Measurements from ENCODE around the gene NCK1.
"Not testable (repeated sequence)": the region's sequence is repeated elsewhere in the genome, so short reads cannot be mapped to it uniquely, and the experiment has no call there.

NCK1 gene

GRCh38 chr3:136949708-136950107 lies 87.7 kb downstream of the NCK1 start:
- DNase-seq: no peak

GRCh38 chr3:136950623-136951022 lies 88.6 kb downstream of the NCK1 start:
- DNase-seq: no peak

- no peak for DNase-seq
Measured at GRCh38 chr3:136952292-136952691, 90.3 kb downstream of the NCK1 start.

- DNase-seq: no peak
Measured at GRCh38 chr3:136954251-136954650, 92.2 kb downstream of the NCK1 start.

GRCh38 chr3:136954980-136955780 lies 93.2 kb downstream of the NCK1 start:
- DNase-seq: no peak

GRCh38 chr3:136955813-136956212 lies 93.8 kb downstream of the NCK1 start:
- DNase-seq: no peak

- no peak for DNase-seq
Measured at GRCh38 chr3:136956971-136957370, 95.0 kb downstream of the NCK1 start.

- DNase-seq: no peak
Measured at GRCh38 chr3:136957751-136958288, 95.8 kb downstream of the NCK1 start, which contains the start of gene IL20RB. Gene IL20RB (plus strand): TSS chr3:136957983. CDS start chr3:136958114, 131 bp downstream.

- no peak for DNase-seq
Measured at GRCh38 chr3:136958939-136959338, 96.9 kb downstream of the NCK1 start.

GRCh38 chr3:136959599-136959998 lies 97.6 kb downstream of the NCK1 start:
- no peak for DNase-seq

GRCh38 chr3:136960838-136961836 lies 99.1 kb downstream of the NCK1 start:
- no peak for DNase-seq

GRCh38 chr3:136962927-136963326 lies 100.9 kb downstream of the NCK1 start:
- no peak for DNase-seq

- DNase-seq: not testable (repeated sequence)
Measured at GRCh38 chr3:136969539-136969938, 107.5 kb downstream of the NCK1 start.

GRCh38 chr3:136973352-136973751 lies 111.3 kb downstream of the NCK1 start:
- no peak for DNase-seq

- no peak for DNase-seq
Measured at GRCh38 chr3:136974670-136975069, 112.7 kb downstream of the NCK1 start.

GRCh38 chr3:136979204-136979603 lies 117.2 kb downstream of the NCK1 start:
- DNase-seq: no peak

- DNase-seq: no peak
Measured at GRCh38 chr3:136979684-136980083, 117.7 kb downstream of the NCK1 start.

- no peak for DNase-seq
Measured at GRCh38 chr3:136982033-136982432, 120.0 kb downstream of the NCK1 start.

- DNase-seq: no peak
Measured at GRCh38 chr3:136982520-136983138, 120.6 kb downstream of the NCK1 start.

GRCh38 chr3:136984837-136985236 lies 122.8 kb downstream of the NCK1 start:
- no peak for DNase-seq

GRCh38 chr3:136987398-136987980 lies 125.5 kb downstream of the NCK1 start:
- not testable (repeated sequence) for DNase-seq

- DNase-seq: no peak
Measured at GRCh38 chr3:136988651-136989050, 126.6 kb downstream of the NCK1 start.
